ENCODE measurements around the gene KRTAP29-1.

- no peak for TF ChIP-seq TAF1 (IDR thresholded peaks at IDR 0.05; ENCODE audit: low read depth, low read length)
- TF ChIP-seq POLR2AphosphoS5 (IDR thresholded peaks at IDR 0.05; ENCODE audit: low read depth, low read length): no peak
- no peak for TF ChIP-seq POLR2A (IDR thresholded peaks at IDR 0.05; ENCODE audit: low read depth, low read length)
These were observed 43.3 kb upstream of the KRTAP29-1 start for GRCh38 chr17:41345992-41346391.
